K562 (cell line): ENCODE results near the gene CD70. TPM values are rescaled to one million over a fixed set of nuclear protein-coding genes. Genes with fewer than 3 reads are reported as not detected.

ENCODE experiments used
- ATAC-seq: fragments of 200-7000 bp; cut with Tn5 transposase; 3 replicates; pipeline ENCODE4 v1.9.1; 2020; ENCODE audit warnings: moderate library complexity
- Bru-seq: library from RNA; stranded (reverse); fragments of 400-500 nt; gene quantifications from one replicate; lab custom pipeline; 2021; lab: Mats Ljungman, UMichigan
- BruChase-seq, 2 experiments: library from RNA; stranded (reverse); fragments of 400-500 nt; gene quantifications; one replicate each; lab custom pipeline; 2021; lab: Mats Ljungman, UMichigan
- BruUV-seq: library from RNA; stranded (reverse); fragments of 400-500 nt; replicated peaks from 2 replicates; lab custom pipeline; 2021; lab: Mats Ljungman, UMichigan
- CTCF ChIA-PET: fragments of 300-600 bp; formaldehyde crosslinking; extraction: SDS; loops from one replicate; lab custom pipeline; 2021; ENCODE audit warnings: low intra/inter-chr PET ratio; lab: Yijun Ruan, JAX
- POLR2A ChIA-PET: fragments of 300-600, 350-650 bp; sonication (Branson Sonifier 250); formaldehyde crosslinking; extraction: SDS; loops from one replicate; lab custom pipeline; 2021; ENCODE audit warnings: antibody characterized with exemption, inconsistent platforms; lab: Yijun Ruan, JAX
- DNase-seq, 4 experiments: peaks; one replicate each; pipeline versions ENCODE4 v3.0.0 to v3.0.0-alpha.2; 2011 to 2018; ENCODE audit warnings: low spot score in 3 of 4, mixed read lengths in 3 of 4; ENCODE audit errors: extremely low read depth in 1 of 4
- FAIRE-seq: peaks from 2 replicates; lab custom pipeline; 2011; peaks lifted over from hg19 to GRCh38; lab: Jason Lieb, UNC
- H2AFZ ChIP-seq: 2 replicates; pipeline ENCODE4 v1.6.0; 2011; ENCODE audit warnings: low read depth, low read length, control low read depth, inconsistent platforms
- H3K27ac ChIP-seq: fragments of 200-600 bp; 3 replicates; pipeline ENCODE4 v1.8.0; 2011; ENCODE audit warnings: low read depth, mild to moderate bottlenecking, control low read depth, inconsistent platforms, low read length, moderate library complexity, mixed read lengths; ENCODE audit errors: extremely low read depth
- H3K27me3 ChIP-seq, 2 experiments: fragments of 300-600 bp in 1 of 2; 2 replicates in 1 of 2; 3 replicates in 1 of 2; pipeline versions ENCODE4 v1.6.0 to v1.8.0; 2011; ENCODE audit warnings: inconsistent platforms in 2 of 2, low read length in 2 of 2, mild to moderate bottlenecking in 1 of 2, mixed read lengths in 1 of 2, moderate library complexity in 1 of 2; ENCODE audit not compliant: control insufficient read depth in 2 of 2, insufficient read depth in 2 of 2
- H3K36me3 ChIP-seq: fragments of 300-600 bp; 3 replicates; pipeline ENCODE4 v1.8.0; 2011; ENCODE audit warnings: mild to moderate bottlenecking, low read length, inconsistent platforms; ENCODE audit not compliant: control insufficient read depth, insufficient read depth
- H3K4me1 ChIP-seq, 2 experiments: fragments of 200-600 bp in 1 of 2; replicated peaks in 1 of 2; 2 replicates in 1 of 2; 3 replicates in 1 of 2; pipeline versions ENCODE4 v1.5.1 to v1.8.0; 2011; ENCODE audit warnings: inconsistent platforms in 2 of 2, low read length in 2 of 2, mild to moderate bottlenecking in 1 of 2, mixed read lengths in 1 of 2, moderate library complexity in 1 of 2; ENCODE audit not compliant: control insufficient read depth in 2 of 2, insufficient read depth in 2 of 2
- H3K4me2 ChIP-seq: 2 replicates; pipeline ENCODE4 v1.6.1; 2011; ENCODE audit warnings: low read length, control low read depth, inconsistent platforms, mixed read lengths; ENCODE audit not compliant: insufficient read depth
- H3K4me3 ChIP-seq: fragments of 200-600 bp; sonication (generic), shearing (Covaris generic); 2 replicates; pipeline ENCODE4 v1.5.1; 2016; ENCODE audit warnings: control low read depth, inconsistent platforms
- H3K79me2 ChIP-seq: fragments of 200-600 bp; 3 replicates; pipeline ENCODE4 v1.8.0; 2011; ENCODE audit warnings: low read length, inconsistent platforms; ENCODE audit not compliant: control insufficient read depth, insufficient read depth
- H3K9ac ChIP-seq, 2 experiments: 2 replicates each; pipeline versions ENCODE4 v1.6.0 to v1.6.1; 2011; ENCODE audit warnings: low read depth in 2 of 2, low read length in 2 of 2, control low read depth in 1 of 2, inconsistent platforms in 1 of 2, mild to moderate bottlenecking in 1 of 2, mixed read lengths in 1 of 2; ENCODE audit not compliant: insufficient read depth in 1 of 2
- H3K9me1 ChIP-seq: one replicate; pipeline ENCODE4 v1.6.0; 2011; ENCODE audit warnings: inconsistent platforms, mild to moderate bottlenecking, low read length, moderate library complexity; ENCODE audit not compliant: control insufficient read depth, insufficient read depth
- H3K9me3 ChIP-seq: replicated peaks from 2 replicates; pipeline ENCODE4 v1.5.1; 2011; ENCODE audit warnings: low read depth, low read length, inconsistent platforms; ENCODE audit not compliant: control insufficient read depth, insufficient read depth
- H4K20me1 ChIP-seq: replicated peaks from 2 replicates; pipeline ENCODE4 v1.6.1; 2011; ENCODE audit warnings: low read length, inconsistent platforms, mixed read lengths; ENCODE audit not compliant: control insufficient read depth, insufficient read depth
- CCNT2 ChIP-seq: IDR thresholded peaks from 2 replicates; pipeline ENCODE4 v1.6.1; 2011; ENCODE audit warnings: borderline replicate concordance, low read depth, mild to moderate bottlenecking, moderate library complexity, mixed read lengths, low read length; ENCODE audit not compliant: insufficient read length; ENCODE audit errors: extremely low read depth
- JUNB ChIP-seq: fragments of 450-650 bp; formaldehyde crosslinking; conservative IDR thresholded peaks from 2 replicates; pipeline ENCODE4 v1.4.0; 2020; ENCODE audit warnings: mild to moderate bottlenecking
- POLR2G ChIP-seq: fragments of 200-400 bp; formaldehyde crosslinking; IDR thresholded peaks from 2 replicates; pipeline ENCODE4 v1.6.1; 2017; ENCODE audit warnings: low read depth, mild to moderate bottlenecking, antibody characterized with exemption, low read length, moderate library complexity
- PPARD ChIP-seq: fragments of 250-450 bp; sonication (Bioruptor Pico); IDR thresholded peaks from 2 replicates; pipeline ENCODE4 v1.8.0; 2022; ENCODE audit warnings: inconsistent platforms, mild to moderate bottlenecking, moderate library complexity
- RBM14 ChIP-seq: fragments of 200-400 bp; formaldehyde crosslinking; IDR thresholded peaks from 2 replicates; pipeline ENCODE4 v1.6.1; 2018; ENCODE audit warnings: low read depth, mild to moderate bottlenecking, low read length, moderate library complexity, borderline replicate concordance; ENCODE audit not compliant: insufficient read depth
- ZC3H11A ChIP-seq: IDR thresholded peaks from 2 replicates; pipeline ENCODE4 v1.6.1; 2012; ENCODE audit warnings: low read depth, low read length, improper control_type of control experiment
- ZNF79 ChIP-seq: fragments of 250-450 bp; sonication (Bioruptor Pico); IDR thresholded peaks from 2 replicates; pipeline ENCODE4 v1.4.0; 2020; ENCODE audit warnings: low read depth, mild to moderate bottlenecking, moderate library complexity
- WGBS: fragments of 100-300 bp; shearing (Covaris generic); methylation state at CpG from one replicate; pipeline ENCODE4 v1.1.6; 2016; ENCODE audit warnings: low coverage, mixed read lengths; ENCODE audit not compliant: insufficient coverage; ENCODE audit errors: missing lambda C conversion rate; 5-methylcytosine and 5-hydroxymethylcytosine counted together
- in situ Hi-C: fragments of 300-500 bp; cut with MboI; formaldehyde crosslinking; loops from 4 replicates; pipeline ENCODE4 v1.15.0; 2018; ENCODE audit warnings: inconsistent platforms, mixed read lengths
- intact Hi-C: fragments of 100-400 bp; cut with micrococcal nuclease; formaldehyde crosslinking; loops from 2 replicates; pipeline ENCODE4 v1.14.2; 2022
- long read RNA-seq, 3 experiments: library from polyadenylated mRNA in 2 of 3; library from RNA in 1 of 3; unstranded in 2 of 3; stranded (forward) in 1 of 3; transcript quantifications; one replicate each; pipeline ENCODE4 v2.0.0, GENCODE V29; 2019 to 2022
- polyA minus RNA-seq, 3 experiments: library from RNA; depleted of rRNA, polyadenylated mRNA; stranded (reverse); fragments of >200 nt; gene quantifications; 2 replicates each; pipeline ENCODE4 v1.2.3, GENCODE V29; 2011
- polyA plus RNA-seq, 8 experiments: library from polyadenylated mRNA; depleted of rRNA in 4 of 8; stranded (reverse) in 5 of 8; unstranded in 3 of 8; fragments of >200 nt; fragmentation: Nextera tagmentation in 2 of 8; fragmentation: Illumina TruSeq in 1 of 8; extraction: Ambion mirVana in 2 of 8; extraction: Trizol in 1 of 8; gene quantifications; 2 replicates each; pipeline versions ENCODE4 v1.2.1 to v1.2.3, GENCODE V29; 2011 to 2014; ENCODE audit warnings: inconsistent platforms in 1 of 8, missing spikeins in 1 of 8
- total RNA-seq, 7 experiments: library from RNA; depleted of rRNA in 6 of 7; stranded (reverse); fragments of >200 nt in 6 of 7; fragmentation: Illumina TruSeq in 2 of 7; extraction: Trizol in 2 of 7; gene quantifications; 2 replicates each; pipeline versions ENCODE4 v1.2.1 to v1.2.3, GENCODE V29; 2011 to 2021; ENCODE audit warnings: low replicate concordance in 1 of 7
- TF ChIP-seq, protein P1 (sequence below): sonication (generic); formaldehyde crosslinking; IDR thresholded peaks from 2 replicates; pipeline ENCODE4 v1.8.1; 2023; ENCODE audit warnings: mild to moderate bottlenecking, missing genetic modification reagents
- TF ChIP-seq, protein P2 (sequence below): fragments of 250-450 bp; sonication (Bioruptor Pico); IDR thresholded peaks from 2 replicates; pipeline ENCODE4 v1.5.0; 2022; ENCODE audit warnings: mild to moderate bottlenecking

The CD70 gene, protein sequence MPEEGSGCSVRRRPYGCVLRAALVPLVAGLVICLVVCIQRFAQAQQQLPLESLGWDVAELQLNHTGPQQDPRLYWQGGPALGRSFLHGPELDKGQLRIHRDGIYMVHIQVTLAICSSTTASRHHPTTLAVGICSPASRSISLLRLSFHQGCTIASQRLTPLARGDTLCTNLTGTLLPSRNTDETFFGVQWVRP
- total RNA-seq (2011; cell fraction: chromatin; rRNA removed; ENCODE audit: low replicate concordance) = 0.60 and 0.67 TPM in 2 replicates
- total RNA-seq (2011; cell fraction: nucleolus; rRNA removed) = 0.50 TPM in 1 of 2 replicates, not detected in the other
- not detected in 2 replicates for total RNA-seq (2011; cell fraction: nucleoplasm; rRNA removed)
- total RNA-seq (2014; rRNA removed) = not detected in 2 replicates
- total RNA-seq (2014; rRNA removed; fragmentation: Illumina TruSeq; extraction: Trizol) = not detected in 2 replicates
- total RNA-seq (2015; rRNA removed; fragmentation: Illumina TruSeq; extraction: Trizol) = 0.33 and 0.64 TPM in 2 replicates
- total RNA-seq (2021) = 0.58 and 1.5 TPM in 2 replicates
- polyA plus RNA-seq (2011; rRNA removed) = 0.33 and 1.6 TPM in 2 replicates
- polyA plus RNA-seq (2011; cell fraction: cytosol; rRNA removed) = 1.00 and 2.4 TPM in 2 replicates
- polyA plus RNA-seq (2011; cell fraction: nucleus; rRNA removed) = 1.7 and 2.5 TPM in 2 replicates
- polyA plus RNA-seq (2012) = 0.36 and 3.3 TPM in 2 replicates
- 0.64 TPM in 1 of 2 replicates, not detected in the other for polyA plus RNA-seq (2014; fragmentation: Illumina TruSeq; extraction: Trizol)
- under 1 TPM in 1 of 2 experiments, not detected in 1; 0.06 TPM for polyA plus RNA-seq (2014; fragmentation: Nextera tagmentation; extraction: Ambion mirVana)
- polyA plus RNA-seq (2014; rRNA removed) = 0.32 and 0.42 TPM in 2 replicates
- polyA minus RNA-seq (2011; rRNA and poly(A)+ RNA removed) = not detected in 2 replicates
- polyA minus RNA-seq (2011; cell fraction: cytosol; rRNA and poly(A)+ RNA removed) = 2.8 TPM in 1 of 2 replicates, not detected in the other
- polyA minus RNA-seq (2011; cell fraction: nucleus; rRNA and poly(A)+ RNA removed) = 0.40 and 1.1 TPM in 2 replicates
- Bru-seq, nascent RNA = percentile 40 among the genes with signal in this experiment
- BruChase-seq, experiment 1, labeled RNA remaining after a 2-hour chase = percentile 54 among the genes with signal in this experiment
- BruChase-seq, experiment 2, labeled RNA remaining after a 6-hour chase = percentile 52 among the genes with signal in this experiment
- long read RNA-seq, experiment 1, partial matches to known transcripts = 0 of 1 reads
- long read RNA-seq, experiment 1, other reads (novel, unspliced or antisense) = 1 of 1 reads
- long read RNA-seq, experiment 2 = 0 reads
- long read RNA-seq, experiment 3 = 0 reads

DNA sequence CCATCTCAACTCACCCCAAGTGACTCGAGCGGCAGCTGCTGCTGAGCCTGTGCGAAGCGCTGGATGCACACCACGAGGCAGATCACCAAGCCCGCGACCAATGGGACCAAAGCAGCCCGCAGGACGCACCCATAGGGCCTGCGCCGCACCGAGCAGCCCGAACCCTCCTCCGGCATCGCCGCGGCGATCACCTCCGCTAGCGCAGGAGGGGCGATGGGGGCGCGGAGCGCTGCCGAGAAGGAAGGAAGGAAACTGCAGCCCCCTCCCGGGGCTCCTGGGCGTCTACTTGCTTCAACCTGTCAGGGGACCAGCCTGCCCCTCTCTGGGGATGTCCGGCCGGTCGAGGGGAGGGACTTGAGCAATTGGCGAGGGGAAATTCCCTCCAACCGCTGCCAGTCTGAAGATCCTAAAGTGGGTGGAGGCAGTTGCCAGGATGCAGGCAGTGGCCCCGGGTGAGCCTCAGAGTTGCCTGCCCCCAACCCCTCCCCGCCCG is at the start of gene CD70:
Gene CD70 (minus strand): TSS at position 324 of the 493 bp plus-strand sequence. CDS start 148 bp downstream, at position 176.
- Histone ChIP-seq H3K4me3 (no peak within 1 kb of the TSS), H3K9ac (peak within 1 kb of the TSS in 1 of 2 experiments; percentile 54; a peak in 1 of 4 replicates), H3K4me1 (peaks cover 22 to 36% of the 10 kb centered on the region in 2 experiments; a peak in 4 of 5 replicates), H3K27me3 (peaks cover 0 to 11% of the 10 kb centered on the region in 2 experiments; a peak in 2 of 5 replicates), H3K9me1 (no peaks in the 10 kb centered on the region), H3K79me2 (no peaks in the 10 kb centered on the region), H4K20me1 (no peaks in the 10 kb centered on the region), H3K4me2 (no peak within 1 kb of the TSS), H3K27ac (no peak within 1 kb of the TSS), H3K36me3 (no peaks in the 10 kb centered on the region), H2AFZ (peak within 1 kb of the TSS; percentile 58; the same call in 1 of the 2 replicates), H3K9me3 (no peaks in the 10 kb centered on the region)
- ATAC-seq = no peak
- in situ Hi-C loops (no loop called here), intact Hi-C loops (no loop called here)
- BruUV-seq = no TSS peak
- WGBS = 45% methylated on average over 19 of the region's 35 CpGs
- TF ChIP-seq ZC3H11A = no peak
- TF ChIP-seq, protein P1, sequence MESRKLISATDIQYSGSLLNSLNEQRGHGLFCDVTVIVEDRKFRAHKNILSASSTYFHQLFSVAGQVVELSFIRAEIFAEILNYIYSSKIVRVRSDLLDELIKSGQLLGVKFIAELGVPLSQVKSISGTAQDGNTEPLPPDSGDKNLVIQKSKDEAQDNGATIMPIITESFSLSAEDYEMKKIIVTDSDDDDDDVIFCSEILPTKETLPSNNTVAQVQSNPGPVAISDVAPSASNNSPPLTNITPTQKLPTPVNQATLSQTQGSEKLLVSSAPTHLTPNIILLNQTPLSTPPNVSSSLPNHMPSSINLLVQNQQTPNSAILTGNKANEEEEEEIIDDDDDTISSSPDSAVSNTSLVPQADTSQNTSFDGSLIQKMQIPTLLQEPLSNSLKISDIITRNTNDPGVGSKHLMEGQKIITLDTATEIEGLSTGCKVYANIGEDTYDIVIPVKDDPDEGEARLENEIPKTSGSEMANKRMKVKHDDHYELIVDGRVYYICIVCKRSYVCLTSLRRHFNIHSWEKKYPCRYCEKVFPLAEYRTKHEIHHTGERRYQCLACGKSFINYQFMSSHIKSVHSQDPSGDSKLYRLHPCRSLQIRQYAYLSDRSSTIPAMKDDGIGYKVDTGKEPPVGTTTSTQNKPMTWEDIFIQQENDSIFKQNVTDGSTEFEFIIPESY (CRISPR knock-in tag) = peak; percentile 66; the same call in 1 of the 2 replicates
- TF ChIP-seq JUNB (CRISPR knock-in tag) = no peak
- peak; percentile 65; the same call in 1 of the 2 replicates for TF ChIP-seq POLR2G
- TF ChIP-seq PPARD = no peak
- no peak for TF ChIP-seq RBM14
- no peak for TF ChIP-seq ZNF79 (CRISPR knock-in tag)
- TF ChIP-seq, protein P2, sequence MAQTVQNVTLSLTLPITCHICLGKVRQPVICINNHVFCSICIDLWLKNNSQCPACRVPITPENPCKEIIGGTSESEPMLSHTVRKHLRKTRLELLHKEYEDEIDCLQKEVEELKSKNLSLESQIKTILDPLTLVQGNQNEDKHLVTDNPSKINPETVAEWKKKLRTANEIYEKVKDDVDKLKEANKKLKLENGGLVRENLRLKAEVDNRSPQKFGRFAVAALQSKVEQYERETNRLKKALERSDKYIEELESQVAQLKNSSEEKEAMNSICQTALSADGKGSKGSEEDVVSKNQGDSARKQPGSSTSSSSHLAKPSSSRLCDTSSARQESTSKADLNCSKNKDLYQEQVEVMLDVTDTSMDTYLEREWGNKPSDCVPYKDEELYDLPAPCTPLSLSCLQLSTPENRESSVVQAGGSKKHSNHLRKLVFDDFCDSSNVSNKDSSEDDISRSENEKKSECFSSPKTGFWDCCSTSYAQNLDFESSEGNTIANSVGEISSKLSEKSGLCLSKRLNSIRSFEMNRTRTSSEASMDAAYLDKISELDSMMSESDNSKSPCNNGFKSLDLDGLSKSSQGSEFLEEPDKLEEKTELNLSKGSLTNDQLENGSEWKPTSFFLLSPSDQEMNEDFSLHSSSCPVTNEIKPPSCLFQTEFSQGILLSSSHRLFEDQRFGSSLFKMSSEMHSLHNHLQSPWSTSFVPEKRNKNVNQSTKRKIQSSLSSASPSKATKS (CRISPR knock-in tag) = no peak
- TF ChIP-seq CCNT2 = peak; percentile 16
- POLR2A ChIA-PET = interaction anchor here (1.1 kb wide), 1 partner anchor 10 kb away, joined by 3 read pairs; no protein-coding TSS in a partner anchor
- CTCF ChIA-PET = interaction anchor here (0.6 kb wide), 1 partner anchor 8 kb away, joined by 3 read pairs; no protein-coding TSS in a partner anchor
- no peak for FAIRE-seq
- DNase-seq = peak in 1 of 4 experiments; percentile 7
